ENCODE measurements around the gene LRRC7. TPM values are rescaled to one million over a fixed set of nuclear protein-coding genes. Genes with fewer than 3 reads are reported as not detected.

The LRRC7 gene
- total and polyA plus RNA-seq, 2 experiments from 2014 or later, result 1.2 TPM; not detected in 1

DNA sequence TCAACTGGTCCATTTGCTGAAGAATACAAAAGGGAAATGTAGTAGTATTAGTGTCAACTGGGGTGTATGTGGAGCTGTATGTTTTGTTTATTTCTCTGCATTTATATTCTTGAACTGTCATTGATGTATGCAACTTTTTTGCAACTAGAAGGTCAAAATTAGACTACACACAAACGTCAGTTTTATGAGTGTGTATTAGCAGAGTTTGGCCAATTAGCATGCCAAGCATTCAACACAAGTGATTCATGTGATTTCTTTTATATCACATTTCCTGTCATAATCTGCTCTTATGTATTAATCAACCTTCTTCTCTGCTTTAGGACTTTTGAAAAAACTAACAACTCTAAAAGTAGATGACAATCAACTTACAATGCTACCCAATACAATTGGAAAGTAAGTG is 426.5 kb downstream of the LRRC7 start:
- H3K9me2 ChIP-seq (ENCODE audit: insufficient read depth), result no peaks in the 10 kb centered on the region
- no peak for ATAC-seq
- H3K4me1 ChIP-seq (ENCODE audit: insufficient read depth), result peaks cover 6% of the 10 kb centered on the region; the same call in 1 of the 2 replicates
- no peak overlapping the region for H3K4me3 Mint-ChIP-seq
- no peak overlapping the region for H3K27ac Mint-ChIP-seq
- H2AFZ ChIP-seq, result no peak overlapping the region
- no peak for DNase-seq (ENCODE audit: low spot score)
- H3K79me2 ChIP-seq (replicated peaks; ENCODE audit: insufficient read depth), result no peaks in the 10 kb centered on the region
- H3K27ac ChIP-seq (ENCODE audit: low read depth), result no peak overlapping the region
- H3K27me3 Mint-ChIP-seq (ENCODE audit: insufficient read depth, low read depth, poor library complexity), result no peaks in the 10 kb centered on the region
- H3K36me3 Mint-ChIP-seq (ENCODE audit: low read depth), result no peaks in the 10 kb centered on the region
- H3K4me3 ChIP-seq, result no peak overlapping the region
- H3F3A ChIP-seq (replicated peaks; ENCODE audit: low read depth), result no peaks in the 10 kb centered on the region
- no peaks in the 10 kb centered on the region for H4K20me1 ChIP-seq (replicated peaks; ENCODE audit: insufficient read depth)
- no peak overlapping the region for H3K4me2 ChIP-seq
- TF ChIP-seq ZNF331 (CRISPR knock-in tag; IDR thresholded peaks at IDR 0.05; ENCODE audit: low read depth) (no peak), JUNB (IDR thresholded peaks at IDR 0.05; ENCODE audit: unreplicated experiment) (no peak), EZH2phosphoT487 (IDR thresholded peaks at IDR 0.05; ENCODE audit: unreplicated experiment) (no peak), EZH2 (IDR thresholded peaks at IDR 0.05; ENCODE audit: low read depth, unreplicated experiment) (no peak), ZNF114 (CRISPR knock-in tag; IDR thresholded peaks at IDR 0.05) (no peak), NANOG (IDR thresholded peaks at IDR 0.05; ENCODE audit: borderline replicate concordance) (no peak), POLR2AphosphoS5 (IDR thresholded peaks at IDR 0.05; ENCODE audit: low read depth) (no peak), STAT1 (IDR thresholded peaks at IDR 0.05; ENCODE audit: unreplicated experiment) (no peak), CREB1 (CRISPR knock-in tag; IDR thresholded peaks at IDR 0.05; ENCODE audit: low read depth) (no peak)
- TF ChIP-seq, protein P1, sequence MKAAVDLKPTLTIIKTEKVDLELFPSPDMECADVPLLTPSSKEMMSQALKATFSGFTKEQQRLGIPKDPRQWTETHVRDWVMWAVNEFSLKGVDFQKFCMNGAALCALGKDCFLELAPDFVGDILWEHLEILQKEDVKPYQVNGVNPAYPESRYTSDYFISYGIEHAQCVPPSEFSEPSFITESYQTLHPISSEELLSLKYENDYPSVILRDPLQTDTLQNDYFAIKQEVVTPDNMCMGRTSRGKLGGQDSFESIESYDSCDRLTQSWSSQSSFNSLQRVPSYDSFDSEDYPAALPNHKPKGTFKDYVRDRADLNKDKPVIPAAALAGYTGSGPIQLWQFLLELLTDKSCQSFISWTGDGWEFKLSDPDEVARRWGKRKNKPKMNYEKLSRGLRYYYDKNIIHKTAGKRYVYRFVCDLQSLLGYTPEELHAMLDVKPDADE (IDR thresholded peaks at IDR 0.05), result no peak
- TF ChIP-seq, protein P2, sequence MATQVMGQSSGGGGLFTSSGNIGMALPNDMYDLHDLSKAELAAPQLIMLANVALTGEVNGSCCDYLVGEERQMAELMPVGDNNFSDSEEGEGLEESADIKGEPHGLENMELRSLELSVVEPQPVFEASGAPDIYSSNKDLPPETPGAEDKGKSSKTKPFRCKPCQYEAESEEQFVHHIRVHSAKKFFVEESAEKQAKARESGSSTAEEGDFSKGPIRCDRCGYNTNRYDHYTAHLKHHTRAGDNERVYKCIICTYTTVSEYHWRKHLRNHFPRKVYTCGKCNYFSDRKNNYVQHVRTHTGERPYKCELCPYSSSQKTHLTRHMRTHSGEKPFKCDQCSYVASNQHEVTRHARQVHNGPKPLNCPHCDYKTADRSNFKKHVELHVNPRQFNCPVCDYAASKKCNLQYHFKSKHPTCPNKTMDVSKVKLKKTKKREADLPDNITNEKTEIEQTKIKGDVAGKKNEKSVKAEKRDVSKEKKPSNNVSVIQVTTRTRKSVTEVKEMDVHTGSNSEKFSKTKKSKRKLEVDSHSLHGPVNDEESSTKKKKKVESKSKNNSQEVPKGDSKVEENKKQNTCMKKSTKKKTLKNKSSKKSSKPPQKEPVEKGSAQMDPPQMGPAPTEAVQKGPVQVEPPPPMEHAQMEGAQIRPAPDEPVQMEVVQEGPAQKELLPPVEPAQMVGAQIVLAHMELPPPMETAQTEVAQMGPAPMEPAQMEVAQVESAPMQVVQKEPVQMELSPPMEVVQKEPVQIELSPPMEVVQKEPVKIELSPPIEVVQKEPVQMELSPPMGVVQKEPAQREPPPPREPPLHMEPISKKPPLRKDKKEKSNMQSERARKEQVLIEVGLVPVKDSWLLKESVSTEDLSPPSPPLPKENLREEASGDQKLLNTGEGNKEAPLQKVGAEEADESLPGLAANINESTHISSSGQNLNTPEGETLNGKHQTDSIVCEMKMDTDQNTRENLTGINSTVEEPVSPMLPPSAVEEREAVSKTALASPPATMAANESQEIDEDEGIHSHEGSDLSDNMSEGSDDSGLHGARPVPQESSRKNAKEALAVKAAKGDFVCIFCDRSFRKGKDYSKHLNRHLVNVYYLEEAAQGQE (IDR thresholded peaks at IDR 0.05; ENCODE audit: unreplicated experiment), result no peak
- TF ChIP-seq, protein P3, sequence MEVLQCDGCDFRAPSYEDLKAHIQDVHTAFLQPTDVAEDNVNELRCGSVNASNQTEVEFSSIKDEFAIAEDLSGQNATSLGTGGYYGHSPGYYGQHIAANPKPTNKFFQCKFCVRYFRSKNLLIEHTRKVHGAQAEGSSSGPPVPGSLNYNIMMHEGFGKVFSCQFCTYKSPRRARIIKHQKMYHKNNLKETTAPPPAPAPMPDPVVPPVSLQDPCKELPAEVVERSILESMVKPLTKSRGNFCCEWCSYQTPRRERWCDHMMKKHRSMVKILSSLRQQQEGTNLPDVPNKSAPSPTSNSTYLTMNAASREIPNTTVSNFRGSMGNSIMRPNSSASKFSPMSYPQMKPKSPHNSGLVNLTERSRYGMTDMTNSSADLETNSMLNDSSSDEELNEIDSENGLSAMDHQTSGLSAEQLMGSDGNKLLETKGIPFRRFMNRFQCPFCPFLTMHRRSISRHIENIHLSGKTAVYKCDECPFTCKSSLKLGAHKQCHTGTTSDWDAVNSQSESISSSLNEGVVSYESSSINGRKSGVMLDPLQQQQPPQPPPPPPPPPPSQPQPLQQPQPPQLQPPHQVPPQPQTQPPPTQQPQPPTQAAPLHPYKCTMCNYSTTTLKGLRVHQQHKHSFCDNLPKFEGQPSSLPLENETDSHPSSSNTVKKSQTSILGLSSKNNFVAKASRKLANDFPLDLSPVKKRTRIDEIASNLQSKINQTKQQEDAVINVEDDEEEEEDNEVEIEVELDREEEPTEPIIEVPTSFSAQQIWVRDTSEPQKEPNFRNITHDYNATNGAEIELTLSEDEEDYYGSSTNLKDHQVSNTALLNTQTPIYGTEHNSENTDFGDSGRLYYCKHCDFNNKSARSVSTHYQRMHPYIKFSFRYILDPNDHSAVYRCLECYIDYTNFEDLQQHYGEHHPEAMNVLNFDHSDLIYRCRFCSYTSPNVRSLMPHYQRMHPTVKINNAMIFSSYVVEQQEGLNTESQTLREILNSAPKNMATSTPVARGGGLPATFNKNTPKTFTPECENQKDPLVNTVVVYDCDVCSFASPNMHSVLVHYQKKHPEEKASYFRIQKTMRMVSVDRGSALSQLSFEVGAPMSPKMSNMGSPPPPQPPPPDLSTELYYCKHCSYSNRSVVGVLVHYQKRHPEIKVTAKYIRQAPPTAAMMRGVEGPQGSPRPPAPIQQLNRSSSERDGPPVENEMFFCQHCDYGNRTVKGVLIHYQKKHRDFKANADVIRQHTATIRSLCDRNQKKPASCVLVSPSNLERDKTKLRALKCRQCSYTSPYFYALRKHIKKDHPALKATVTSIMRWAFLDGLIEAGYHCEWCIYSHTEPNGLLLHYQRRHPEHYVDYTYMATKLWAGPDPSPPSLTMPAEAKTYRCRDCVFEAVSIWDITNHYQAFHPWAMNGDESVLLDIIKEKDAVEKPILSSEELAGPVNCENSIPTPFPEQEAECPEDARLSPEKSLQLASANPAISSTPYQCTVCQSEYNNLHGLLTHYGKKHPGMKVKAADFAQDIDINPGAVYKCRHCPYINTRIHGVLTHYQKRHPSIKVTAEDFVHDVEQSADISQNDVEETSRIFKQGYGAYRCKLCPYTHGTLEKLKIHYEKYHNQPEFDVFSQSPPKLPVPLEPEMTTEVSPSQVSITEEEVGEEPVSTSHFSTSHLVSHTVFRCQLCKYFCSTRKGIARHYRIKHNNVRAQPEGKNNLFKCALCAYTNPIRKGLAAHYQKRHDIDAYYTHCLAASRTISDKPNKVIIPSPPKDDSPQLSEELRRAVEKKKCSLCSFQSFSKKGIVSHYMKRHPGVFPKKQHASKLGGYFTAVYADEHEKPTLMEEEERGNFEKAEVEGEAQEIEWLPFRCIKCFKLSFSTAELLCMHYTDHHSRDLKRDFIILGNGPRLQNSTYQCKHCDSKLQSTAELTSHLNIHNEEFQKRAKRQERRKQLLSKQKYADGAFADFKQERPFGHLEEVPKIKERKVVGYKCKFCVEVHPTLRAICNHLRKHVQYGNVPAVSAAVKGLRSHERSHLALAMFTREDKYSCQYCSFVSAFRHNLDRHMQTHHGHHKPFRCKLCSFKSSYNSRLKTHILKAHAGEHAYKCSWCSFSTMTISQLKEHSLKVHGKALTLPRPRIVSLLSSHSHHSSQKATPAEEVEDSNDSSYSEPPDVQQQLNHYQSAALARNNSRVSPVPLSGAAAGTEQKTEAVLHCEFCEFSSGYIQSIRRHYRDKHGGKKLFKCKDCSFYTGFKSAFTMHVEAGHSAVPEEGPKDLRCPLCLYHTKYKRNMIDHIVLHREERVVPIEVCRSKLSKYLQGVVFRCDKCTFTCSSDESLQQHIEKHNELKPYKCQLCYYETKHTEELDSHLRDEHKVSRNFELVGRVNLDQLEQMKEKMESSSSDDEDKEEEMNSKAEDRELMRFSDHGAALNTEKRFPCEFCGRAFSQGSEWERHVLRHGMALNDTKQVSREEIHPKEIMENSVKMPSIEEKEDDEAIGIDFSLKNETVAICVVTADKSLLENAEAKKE (CRISPR knock-in tag; IDR thresholded peaks at IDR 0.05), result no peak
- TF ChIP-seq, protein P4, sequence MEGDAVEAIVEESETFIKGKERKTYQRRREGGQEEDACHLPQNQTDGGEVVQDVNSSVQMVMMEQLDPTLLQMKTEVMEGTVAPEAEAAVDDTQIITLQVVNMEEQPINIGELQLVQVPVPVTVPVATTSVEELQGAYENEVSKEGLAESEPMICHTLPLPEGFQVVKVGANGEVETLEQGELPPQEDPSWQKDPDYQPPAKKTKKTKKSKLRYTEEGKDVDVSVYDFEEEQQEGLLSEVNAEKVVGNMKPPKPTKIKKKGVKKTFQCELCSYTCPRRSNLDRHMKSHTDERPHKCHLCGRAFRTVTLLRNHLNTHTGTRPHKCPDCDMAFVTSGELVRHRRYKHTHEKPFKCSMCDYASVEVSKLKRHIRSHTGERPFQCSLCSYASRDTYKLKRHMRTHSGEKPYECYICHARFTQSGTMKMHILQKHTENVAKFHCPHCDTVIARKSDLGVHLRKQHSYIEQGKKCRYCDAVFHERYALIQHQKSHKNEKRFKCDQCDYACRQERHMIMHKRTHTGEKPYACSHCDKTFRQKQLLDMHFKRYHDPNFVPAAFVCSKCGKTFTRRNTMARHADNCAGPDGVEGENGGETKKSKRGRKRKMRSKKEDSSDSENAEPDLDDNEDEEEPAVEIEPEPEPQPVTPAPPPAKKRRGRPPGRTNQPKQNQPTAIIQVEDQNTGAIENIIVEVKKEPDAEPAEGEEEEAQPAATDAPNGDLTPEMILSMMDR (conservative IDR thresholded peaks at IDR 0.05; ENCODE audit: low read depth in 2 of 2), result no peak
- H3K27me3 ChIP-seq (ENCODE audit: insufficient read depth), result no peaks in the 10 kb centered on the region
- peaks cover 6% of the 10 kb centered on the region; the same call in 2 of the 3 replicates for H3K4me1 Mint-ChIP-seq
- no peaks in the 10 kb centered on the region for H3K36me3 ChIP-seq (ENCODE audit: insufficient read depth)
- peaks cover 2% of the 10 kb centered on the region; the same call in 2 of the 3 replicates for H3K9me3 Mint-ChIP-seq
